Natural killer cell (primary cell): ENCODE measurements around the gene EEF2K. TPM values are rescaled to one million over a fixed set of nuclear protein-coding genes. Genes with fewer than 3 reads are reported as not detected.

Source experiments
- ATAC-seq, 3 donors: fragments of 150-1000 bp in 2 of 3; fragments of 200-7000 bp in 1 of 3; cut with Tn5 transposase; 1 replicate in 1 of 3; 2 replicates in 2 of 3; pipeline ENCODE4 v1.10.0; 2021; ENCODE audit warnings: mild to moderate bottlenecking in 2 of 3, moderate library complexity in 2 of 3
- DNase-seq, 2 donors: peaks; one replicate each; pipeline versions ENCODE4 v3.0.0 to v3.0.0-alpha.2; 2013 to 2021; ENCODE audit warnings: mixed read lengths in 1 of 2
- H3K27ac ChIP-seq: one replicate; pipeline ENCODE4 v1.5.1; 2013; ENCODE audit warnings: mild to moderate bottlenecking, low read length
- H3K27me3 ChIP-seq: one replicate; pipeline ENCODE4 v1.6.1; 2013; ENCODE audit warnings: low read length; ENCODE audit not compliant: control insufficient read depth, insufficient read depth
- H3K36me3 ChIP-seq: one replicate; pipeline ENCODE4 v1.6.1; 2013; ENCODE audit warnings: low read length; ENCODE audit not compliant: control insufficient read depth, insufficient read depth
- H3K4me1 ChIP-seq: one replicate; pipeline ENCODE4 v1.6.1; 2013; ENCODE audit warnings: low read length; ENCODE audit not compliant: control insufficient read depth, insufficient read depth
- H3K4me3 ChIP-seq: one replicate; pipeline ENCODE4 v1.5.1; 2013; ENCODE audit warnings: low read length
- H3K9me3 ChIP-seq: one replicate; pipeline ENCODE4 v1.6.1; 2013; ENCODE audit warnings: low read length; ENCODE audit not compliant: control insufficient read depth, insufficient read depth
- H3K27ac Mint-ChIP-seq, 2 donors: one replicate each; pipeline ENCODE4 v1.8.0; 2022; ENCODE audit warnings: mild to moderate bottlenecking in 2 of 2, mixed read lengths in 2 of 2, moderate library complexity in 1 of 2
- H3K27me3 Mint-ChIP-seq, 2 donors: one replicate each; pipeline ENCODE4 v1.8.0; 2022; ENCODE audit warnings: low read depth in 2 of 2, mixed read lengths in 2 of 2
- H3K36me3 Mint-ChIP-seq: one replicate; pipeline ENCODE4 v1.8.0; 2022; ENCODE audit warnings: mixed read lengths
- H3K4me1 Mint-ChIP-seq, 2 donors: one replicate each; pipeline ENCODE4 v1.8.0; 2022; ENCODE audit warnings: mixed read lengths in 2 of 2
- H3K4me3 Mint-ChIP-seq: one replicate; pipeline ENCODE4 v1.8.0; 2022; ENCODE audit warnings: mild to moderate bottlenecking, moderate library complexity, mixed read lengths
- H3K9me3 Mint-ChIP-seq, 2 donors: one replicate each; pipeline ENCODE4 v1.8.0; 2022; ENCODE audit warnings: mixed read lengths in 2 of 2
- CTCF ChIP-seq: fragments of 200-600 bp; IDR thresholded peaks from one replicate; pipeline ENCODE4 v1.8.0; 2022; ENCODE audit warnings: antibody characterized with exemption
- WGBS: methylation state at CpG from one replicate; pipeline ENCODE4 v1.1.7; 2013; ENCODE audit warnings: missing lambda C conversion rate; ENCODE audit not compliant: insufficient coverage; 5-methylcytosine and 5-hydroxymethylcytosine counted together
- intact Hi-C: fragments of 100-400 bp; cut with micrococcal nuclease; formaldehyde crosslinking; loops from one replicate; pipeline ENCODE4 v1.14.2; 2022
- total RNA-seq, 4 donors: library from RNA; stranded (reverse); fragments of 120-200 nt in 1 of 4; gene quantifications; one replicate each; pipeline versions ENCODE4 v1.2.3 to v1.2.4, GENCODE V29; 2013 to 2022

Gene EEF2K
- total RNA-seq, 3 donors from 2014 or later (not counting 1 experiment from before 2014, with no cell fraction given): 12.6 to 33.5 (median 22.9) TPM

- Histone ChIP-seq H3K27ac (no peak overlapping the region), H3K36me3 (no peaks in the 10 kb centered on the region), H3K4me1 (peaks cover 4% of the 10 kb centered on the region), H3K4me3 (no peak overlapping the region), H3K27me3 (no peaks in the 10 kb centered on the region), H3K9me3 (no peaks in the 10 kb centered on the region)
- DNase-seq (no peak), ATAC-seq (no peak)
- Mint-ChIP-seq H3K4me1 (peaks cover 13 to 14% of the 10 kb centered on the region in 2 donors), H3K27ac (no peak overlapping the region), H3K36me3 (no peaks in the 10 kb centered on the region), H3K4me3 (no peak overlapping the region), H3K27me3 (no peaks in the 10 kb centered on the region), H3K9me3 (no peaks in the 10 kb centered on the region)
- intact Hi-C loops: loop anchor here (10.0 kb wide), 2 partner anchors 48 to 648 kb away; no protein-coding TSS in a partner anchor
- TF ChIP-seq CTCF: no peak
These were observed 86.2 kb downstream of the EEF2K start for GRCh38 chr16:22292320-22292719.

GRCh38 chr16:22293137-22294106 is 87.3 kb downstream of the EEF2K start:
- H3K4me1 ChIP-seq: peaks cover 14% of the 10 kb centered on the region
- Mint-ChIP-seq H3K4me3 (no peak overlapping the region), H3K27ac (no peak overlapping the region), H3K4me1 (peaks cover 24% of the 10 kb centered on the region in 2 donors), H3K27me3 (no peaks in the 10 kb centered on the region), H3K9me3 (no peaks in the 10 kb centered on the region), H3K36me3 (no peaks in the 10 kb centered on the region)
- WGBS: 95% methylated on average over 11 of the region's 11 CpGs
- intact Hi-C loops: loop anchor here (10.0 kb wide), 2 partner anchors 49 to 649 kb away; no protein-coding TSS in a partner anchor
- H3K9me3 ChIP-seq: no peaks in the 10 kb centered on the region
- no peaks in the 10 kb centered on the region for H3K36me3 ChIP-seq
- no peak overlapping the region for H3K4me3 ChIP-seq
- no peak for TF ChIP-seq CTCF
- ATAC-seq: no peak
- H3K27me3 ChIP-seq: no peaks in the 10 kb centered on the region
- no peak overlapping the region for H3K27ac ChIP-seq
- DNase-seq: no peak

GRCh38 chr16:22296225-22297113 is 90.4 kb downstream of the EEF2K start:
- H3K27ac ChIP-seq: no peak overlapping the region
- DNase-seq: peak in 1 of 2 donors; percentile 25
- H3K4me3 Mint-ChIP-seq: peak overlapping the region; percentile 95

More at GRCh38 chr16:22296225-22297113, 90.4 kb downstream of the EEF2K start:
- H3K9me3 Mint-ChIP-seq: no peaks in the 10 kb centered on the region
- Histone ChIP-seq H3K27me3 (no peaks in the 10 kb centered on the region), H3K9me3 (no peaks in the 10 kb centered on the region), H3K4me3 (peak overlapping the region; percentile 41), H3K36me3 (no peaks in the 10 kb centered on the region), H3K4me1 (peaks cover 33% of the 10 kb centered on the region)
- no peak for TF ChIP-seq CTCF
- 4% methylated on average over 15 of the region's 17 CpGs for WGBS
- no peak for ATAC-seq
- intact Hi-C loops: loop anchor here (1.0 to 10.0 kb wide), 8 partner anchors 52 to 697 kb away; partner anchors contain the start of genes EEF2K, METTL9 and PDZD9
- no peaks in the 10 kb centered on the region for H3K36me3 Mint-ChIP-seq
- H3K4me1 Mint-ChIP-seq: peaks cover 48 to 49% of the 10 kb centered on the region in 2 donors
- H3K27ac Mint-ChIP-seq: peak overlapping the region; percentile 92 to 98
- H3K27me3 Mint-ChIP-seq: no peaks in the 10 kb centered on the region
